Measurements from ENCODE around the gene KCNMB2.

- TF ChIP-seq SUZ12 (IDR thresholded peaks at IDR 0.05) (no peak), TARDBP (IDR thresholded peaks at IDR 0.05) (no peak), CTBP1 (IDR thresholded peaks at IDR 0.05; ENCODE audit: borderline replicate concordance) (no peak), ELF4 (IDR thresholded peaks at IDR 0.05) (no peak), PKNOX1 (IDR thresholded peaks at IDR 0.05) (no peak), SP1 (IDR thresholded peaks at IDR 0.05) (no peak), HDGF (IDR thresholded peaks at IDR 0.05; ENCODE audit: borderline replicate concordance) (no peak)
These were observed 49.3 kb upstream of the KCNMB2 start for GRCh38 chr3:178486903-178487302.

Measured in HEK293T (cell line).